ENCODE measurements around the gene HABP2. TPM values are rescaled to one million over a fixed set of nuclear protein-coding genes. Genes with fewer than 3 reads are reported as not detected.

The HABP2 gene
- total RNA-seq, 1 donor from 2014 or later = not detected

- no peaks in the 10 kb centered on the region for H4K20me1 ChIP-seq (ENCODE audit: insufficient read depth, low read length)
- Mint-ChIP-seq H3K9me3 (ENCODE audit: unreplicated experiment) (no peaks in the 10 kb centered on the region), H3K27ac (ENCODE audit: unreplicated experiment) (no peak overlapping the region), H3K4me3 (ENCODE audit: unreplicated experiment) (no peak overlapping the region), H3K36me3 (ENCODE audit: low read depth, unreplicated experiment) (peaks cover 2% of the 10 kb centered on the region), H3K27me3 (ENCODE audit: low read depth, unreplicated experiment) (peaks cover 8% of the 10 kb centered on the region), H3K4me1 (ENCODE audit: low read depth, unreplicated experiment) (peaks cover 14% of the 10 kb centered on the region)
- no peak for TF ChIP-seq EZH2 (IDR thresholded peaks at IDR 0.05; ENCODE audit: insufficient read depth, low read length)
- TF ChIP-seq CTCF (IDR thresholded peaks at IDR 0.05; ENCODE audit: insufficient read depth, low read depth, low read length) = no peak
- peaks cover 5% of the 10 kb centered on the region for H3K27me3 ChIP-seq (ENCODE audit: insufficient read depth, low read length)
- H3K9ac ChIP-seq (ENCODE audit: low read length) = no peak overlapping the region
- no peaks in the 10 kb centered on the region for H3K9me3 ChIP-seq (ENCODE audit: insufficient read depth, low read depth, low read length)
- H3K4me3 ChIP-seq (ENCODE audit: insufficient read depth, low read depth, low read length) = no peak overlapping the region
- DNase-seq (ENCODE audit: low read depth) (no peak), FAIRE-seq (no peak)
- H3K4me1 ChIP-seq (ENCODE audit: insufficient read depth, low read length) = peaks cover 6% of the 10 kb centered on the region
- H3K27ac ChIP-seq (ENCODE audit: low read depth, low read length) = no peak overlapping the region
- no peaks in the 10 kb centered on the region for H3K79me2 ChIP-seq (ENCODE audit: insufficient read depth, low read length)
- no peaks in the 10 kb centered on the region for H3K36me3 ChIP-seq (ENCODE audit: insufficient read depth, low read length)
- no peak overlapping the region for H2AFZ ChIP-seq (ENCODE audit: low read depth, low read length)
- no peak overlapping the region for H3K4me2 ChIP-seq (ENCODE audit: low read length)
Measured at GRCh38 chr10:113538151-113538550, 14.7 kb upstream of the HABP2 start.

GRCh38 chr10:113539789-113540188, 13.1 kb upstream of the HABP2 start:
- TF ChIP-seq EZH2 (IDR thresholded peaks at IDR 0.05; ENCODE audit: insufficient read depth, low read length) (no peak), CTCF (IDR thresholded peaks at IDR 0.05; ENCODE audit: insufficient read depth, low read depth, low read length) (no peak)
- Histone ChIP-seq H3K27me3 (ENCODE audit: insufficient read depth, low read length) (peaks cover 10% of the 10 kb centered on the region), H3K79me2 (ENCODE audit: insufficient read depth, low read length) (no peaks in the 10 kb centered on the region), H3K36me3 (ENCODE audit: insufficient read depth, low read length) (no peaks in the 10 kb centered on the region), H3K4me1 (ENCODE audit: insufficient read depth, low read length) (peaks cover 6% of the 10 kb centered on the region), H3K4me2 (ENCODE audit: low read length) (no peak overlapping the region), H3K9me3 (ENCODE audit: insufficient read depth, low read depth, low read length) (no peaks in the 10 kb centered on the region), H3K9ac (ENCODE audit: low read length) (no peak overlapping the region), H3K27ac (ENCODE audit: low read depth, low read length) (no peak overlapping the region), H3K4me3 (ENCODE audit: insufficient read depth, low read depth, low read length) (no peak overlapping the region), H4K20me1 (ENCODE audit: insufficient read depth, low read length) (no peaks in the 10 kb centered on the region), H2AFZ (ENCODE audit: low read depth, low read length) (no peak overlapping the region)
- H3K36me3 Mint-ChIP-seq (ENCODE audit: low read depth, unreplicated experiment) = peaks cover 2% of the 10 kb centered on the region
- H3K9me3 Mint-ChIP-seq (ENCODE audit: unreplicated experiment) = no peaks in the 10 kb centered on the region
- peaks cover 17% of the 10 kb centered on the region for H3K27me3 Mint-ChIP-seq (ENCODE audit: low read depth, unreplicated experiment)
- DNase-seq (ENCODE audit: low read depth) (peak; percentile 57), FAIRE-seq (no peak)
- H3K4me3 Mint-ChIP-seq (ENCODE audit: unreplicated experiment) = no peak overlapping the region
- peaks cover 14% of the 10 kb centered on the region for H3K4me1 Mint-ChIP-seq (ENCODE audit: low read depth, unreplicated experiment)
- H3K27ac Mint-ChIP-seq (ENCODE audit: unreplicated experiment) = peak overlapping the region; percentile 2

- no peaks in the 10 kb centered on the region for H3K36me3 Mint-ChIP-seq (ENCODE audit: low read depth, unreplicated experiment)
- Histone ChIP-seq H4K20me1 (ENCODE audit: insufficient read depth, low read length) (no peaks in the 10 kb centered on the region), H3K27ac (ENCODE audit: low read depth, low read length) (no peak overlapping the region), H3K36me3 (ENCODE audit: insufficient read depth, low read length) (no peaks in the 10 kb centered on the region), H3K79me2 (ENCODE audit: insufficient read depth, low read length) (no peaks in the 10 kb centered on the region), H3K9me3 (ENCODE audit: insufficient read depth, low read depth, low read length) (no peaks in the 10 kb centered on the region), H2AFZ (ENCODE audit: low read depth, low read length) (no peak overlapping the region), H3K27me3 (ENCODE audit: insufficient read depth, low read length) (peaks cover 10% of the 10 kb centered on the region), H3K4me1 (ENCODE audit: insufficient read depth, low read length) (peaks cover 6% of the 10 kb centered on the region), H3K9ac (ENCODE audit: low read length) (no peak overlapping the region), H3K4me3 (ENCODE audit: insufficient read depth, low read depth, low read length) (no peak overlapping the region), H3K4me2 (ENCODE audit: low read length) (no peak overlapping the region)
- peaks cover 14% of the 10 kb centered on the region for H3K4me1 Mint-ChIP-seq (ENCODE audit: low read depth, unreplicated experiment)
- peaks cover 18% of the 10 kb centered on the region for H3K27me3 Mint-ChIP-seq (ENCODE audit: low read depth, unreplicated experiment)
- TF ChIP-seq EZH2 (IDR thresholded peaks at IDR 0.05; ENCODE audit: insufficient read depth, low read length) (no peak), CTCF (IDR thresholded peaks at IDR 0.05; ENCODE audit: insufficient read depth, low read depth, low read length) (no peak)
- FAIRE-seq (no peak), DNase-seq (ENCODE audit: low read depth) (no peak)
- no peak overlapping the region for H3K4me3 Mint-ChIP-seq (ENCODE audit: unreplicated experiment)
- H3K9me3 Mint-ChIP-seq (ENCODE audit: unreplicated experiment) = no peaks in the 10 kb centered on the region
- no peak overlapping the region for H3K27ac Mint-ChIP-seq (ENCODE audit: unreplicated experiment)
Measured at GRCh38 chr10:113540845-113541548, 11.9 kb upstream of the HABP2 start.

Data from astrocyte (in vitro differentiated cells and primary cell).